Activated CD8-positive, alpha-beta memory T cell treated with anti-CD3 and anti-CD28 coated beads for 1 hour (primary cell): Measurements from ENCODE around the gene PIP4P1.
"Not testable (repeated sequence)": the region's sequence is repeated elsewhere in the genome, so short reads cannot be mapped to it uniquely, and the experiment has no call there.

Source experiments
- DNase-seq, 2 donors: peaks; one replicate each; pipeline ENCODE4 v3.0.0-alpha.2; 2020; ENCODE audit warnings: low read depth in 1 of 2; ENCODE audit errors: extremely low read depth in 1 of 2

The PIP4P1 gene

GRCh38 chr14:20477211-20477876 lies 16.1 kb upstream of the PIP4P1 start:
- no peak for DNase-seq

DNA sequence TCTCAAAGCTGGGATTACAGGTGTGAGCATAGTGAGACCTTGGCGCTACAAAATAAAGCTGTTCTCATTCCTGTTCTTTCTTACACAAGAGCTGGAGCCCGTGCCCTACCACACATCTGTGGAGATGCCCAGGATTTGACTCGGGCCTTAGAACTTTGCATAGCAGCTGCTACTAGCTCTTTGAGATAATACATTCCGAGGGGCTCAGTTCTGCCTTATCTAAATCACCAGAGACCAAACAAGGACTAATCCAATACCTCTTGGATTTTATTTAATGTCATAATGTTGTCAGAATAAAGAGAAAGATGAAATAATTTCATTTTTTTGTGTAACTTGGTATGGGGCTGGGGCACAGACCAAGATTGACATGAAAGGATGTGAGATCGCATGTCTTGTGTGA lies 15.5 kb upstream of the PIP4P1 start:
- DNase-seq = no peak

DNA sequence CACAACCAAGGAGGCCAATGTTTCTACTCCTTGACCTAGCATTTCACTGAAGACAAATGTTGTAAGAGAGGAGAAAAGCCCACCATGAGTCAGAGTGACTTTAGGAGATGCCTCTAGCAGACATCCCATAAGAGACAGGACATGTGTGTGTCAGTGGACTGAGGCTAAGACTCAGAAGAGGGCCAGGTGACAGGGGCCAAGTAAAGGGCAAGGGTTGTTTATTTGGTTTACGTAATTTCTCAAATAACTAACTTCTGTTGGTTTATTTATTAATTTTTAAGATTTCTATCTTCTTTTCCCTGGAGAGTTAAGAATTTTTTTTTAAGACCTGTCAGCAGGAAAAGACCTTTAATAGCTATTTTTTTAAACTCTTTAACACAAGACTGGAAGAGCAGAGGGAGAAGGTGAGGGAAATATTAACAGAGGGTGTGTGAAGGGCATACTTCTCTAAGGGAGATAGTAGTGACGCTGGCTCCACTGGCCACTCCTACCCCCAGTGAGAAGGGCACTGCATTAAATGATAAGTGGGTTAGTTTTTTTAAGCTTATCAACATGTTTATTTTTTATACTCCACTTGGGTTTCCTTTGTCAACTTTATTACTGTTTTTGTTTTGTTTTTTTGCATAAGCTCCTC lies 11.4 kb upstream of the PIP4P1 start:
- DNase-seq = no peak

GRCh38 chr14:20470603-20470901 lies 9.3 kb upstream of the PIP4P1 start:
- no peak for DNase-seq

GRCh38 chr14:20469890-20470602 lies 8.8 kb upstream of the PIP4P1 start:
- no peak for DNase-seq

GRCh38 chr14:20469242-20469889 lies 8.1 kb upstream of the PIP4P1 start, which contains the start of gene PNP:
Gene PNP, plus strand, starts transcription at chr14:20469406. Its CDS starts 119 bp downstream, at chr14:20469525.
- DNase-seq = peak; percentile 69 to 70

DNA sequence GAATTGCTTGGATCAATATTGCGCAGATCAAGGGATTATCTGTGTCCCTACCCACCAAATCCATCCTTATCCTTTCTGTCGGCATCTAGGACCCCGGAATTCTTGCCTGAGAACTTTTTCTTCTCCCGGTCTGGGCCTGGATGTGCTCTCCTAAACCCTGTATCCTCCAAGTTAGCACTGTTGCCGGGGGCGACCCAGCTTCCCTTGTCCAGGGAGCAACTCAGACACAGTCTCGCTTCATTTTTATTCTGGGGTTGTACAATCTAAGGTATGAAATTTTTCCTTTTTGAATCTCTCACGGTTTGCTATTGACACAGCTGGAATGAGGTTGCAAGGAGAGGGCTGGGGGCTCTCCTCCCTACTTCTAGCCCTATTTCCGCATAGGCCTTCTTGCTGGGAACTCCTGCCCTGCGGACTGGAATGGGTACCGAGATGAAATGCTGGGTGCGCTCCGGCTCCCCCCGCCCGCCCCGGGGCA lies 7.6 kb upstream of the PIP4P1 start:
- DNase-seq = no peak

GRCh38 chr14:20460458-20461224 lies 593 bp downstream of the PIP4P1 start:
- DNase-seq = no peak

GRCh38 chr14:20458031-20458789 lies 3.0 kb downstream of the PIP4P1 start:
- DNase-seq = no peak

DNA sequence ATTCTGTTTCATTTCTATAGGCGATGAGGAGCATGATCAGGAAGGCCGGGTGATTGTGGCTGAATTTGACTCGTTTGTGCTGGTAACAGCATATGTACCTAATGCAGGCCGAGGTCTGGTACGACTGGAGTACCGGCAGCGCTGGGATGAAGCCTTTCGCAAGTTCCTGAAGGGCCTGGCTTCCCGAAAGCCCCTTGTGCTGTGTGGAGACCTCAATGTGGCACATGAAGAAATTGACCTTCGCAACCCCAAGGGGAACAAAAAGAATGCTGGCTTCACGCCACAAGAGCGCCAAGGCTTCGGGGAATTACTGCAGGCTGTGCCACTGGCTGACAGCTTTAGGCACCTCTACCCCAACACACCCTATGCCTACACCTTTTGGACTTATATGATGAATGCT lies 4.3 kb downstream of the PIP4P1 start:
- no peak for DNase-seq

DNA sequence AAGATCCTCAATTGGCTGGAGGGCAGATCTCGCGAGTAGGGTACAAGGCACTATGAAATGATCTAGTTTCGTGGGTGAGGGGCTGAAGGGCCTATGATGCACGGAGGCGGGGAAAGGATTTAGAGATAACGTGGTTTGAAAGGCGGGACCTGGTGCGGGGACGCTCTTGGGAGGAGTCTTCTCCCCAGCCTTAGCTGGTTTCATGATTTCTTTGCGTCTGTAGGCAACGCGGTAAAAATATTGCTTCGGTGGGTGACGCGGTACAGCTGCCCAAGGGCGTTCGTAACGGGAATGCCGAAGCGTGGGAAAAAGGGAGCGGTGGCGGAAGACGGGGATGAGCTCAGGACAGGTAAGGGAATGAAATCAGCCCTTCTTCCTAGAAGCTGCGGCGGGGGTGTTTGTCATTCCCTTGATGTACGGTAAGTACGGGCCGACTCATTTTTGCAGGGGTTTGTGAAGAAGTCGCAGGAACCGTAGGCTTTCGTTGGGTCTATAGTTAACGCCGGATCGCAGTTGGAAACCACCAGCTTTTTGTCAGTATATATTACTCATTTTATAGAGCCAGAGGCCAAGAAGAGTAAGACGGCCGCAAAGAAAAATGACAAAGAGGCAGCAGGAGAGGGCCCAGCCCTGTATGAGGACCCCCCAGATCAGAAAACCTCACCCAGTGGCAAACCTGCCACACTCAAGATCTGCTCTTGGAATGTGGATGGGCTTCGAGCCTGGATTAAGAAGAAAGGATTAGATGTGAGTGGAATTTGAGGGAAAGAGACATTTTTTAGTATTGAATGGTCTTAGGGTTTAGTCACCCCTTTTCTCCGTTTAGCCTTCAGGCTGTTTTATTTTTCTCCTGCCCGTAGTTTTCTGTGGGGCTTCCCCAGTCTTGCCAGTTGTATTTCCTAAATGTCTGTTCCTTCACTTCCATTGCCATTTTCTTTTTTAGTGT lies 5.6 kb downstream of the PIP4P1 start:
- DNase-seq = peak; percentile 33 to 37

DNA sequence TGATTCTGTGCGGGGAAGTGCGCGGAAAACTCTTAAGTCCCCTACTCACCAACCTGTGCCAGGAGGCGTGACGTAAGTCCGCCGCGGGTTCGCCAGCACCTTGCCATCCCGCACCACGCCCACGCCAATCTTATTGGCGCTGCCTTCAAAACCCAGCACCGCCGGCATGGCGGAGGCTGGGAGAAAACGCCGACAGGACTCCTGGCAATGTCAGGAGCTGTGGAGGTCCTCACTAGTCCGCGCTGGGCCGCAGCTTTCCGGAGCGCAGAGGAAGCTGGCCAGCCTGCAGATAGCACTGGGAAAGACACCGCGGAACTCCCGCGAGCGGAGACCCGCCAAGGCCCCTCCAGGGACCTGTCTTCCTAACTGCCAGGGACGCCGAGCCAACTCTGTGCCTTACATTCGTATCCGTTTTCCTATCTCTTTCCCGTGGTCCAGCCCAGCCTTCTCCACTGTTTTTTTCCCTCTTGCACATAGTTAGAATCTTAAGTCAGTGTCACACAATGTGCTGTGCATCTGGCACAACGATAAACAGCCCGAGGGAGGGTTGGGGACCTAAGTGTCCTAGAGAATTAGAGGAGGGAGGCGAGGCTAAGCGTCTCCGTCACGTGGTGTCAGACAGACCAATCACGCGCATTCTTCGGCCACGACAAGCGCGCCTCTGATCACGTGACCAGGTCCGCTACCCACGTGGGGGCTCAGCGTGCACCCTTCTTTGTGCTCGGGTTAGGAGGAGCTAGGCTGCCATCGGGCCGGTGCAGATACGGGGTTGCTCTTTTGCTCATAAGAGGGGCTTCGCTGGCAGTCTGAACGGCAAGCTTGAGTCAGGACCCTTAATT lies 6.5 kb downstream of the PIP4P1 start, which contains the start of the genes APEX1 and OSGEP:
TSS of gene APEX1 (plus strand) at position 711 of the 839 bp plus-strand sequence. CDS start 420 bp downstream, outside the sequence.
TSS of gene OSGEP (minus strand) at position 297 of the 839 bp plus-strand sequence. CDS start at position 168, 129 bp downstream.
- peak; percentile 93 to 97 for DNase-seq

GRCh38 chr14:20452831-20453230 lies 8.4 kb downstream of the PIP4P1 start:
- not testable (repeated sequence) for DNase-seq

DNA sequence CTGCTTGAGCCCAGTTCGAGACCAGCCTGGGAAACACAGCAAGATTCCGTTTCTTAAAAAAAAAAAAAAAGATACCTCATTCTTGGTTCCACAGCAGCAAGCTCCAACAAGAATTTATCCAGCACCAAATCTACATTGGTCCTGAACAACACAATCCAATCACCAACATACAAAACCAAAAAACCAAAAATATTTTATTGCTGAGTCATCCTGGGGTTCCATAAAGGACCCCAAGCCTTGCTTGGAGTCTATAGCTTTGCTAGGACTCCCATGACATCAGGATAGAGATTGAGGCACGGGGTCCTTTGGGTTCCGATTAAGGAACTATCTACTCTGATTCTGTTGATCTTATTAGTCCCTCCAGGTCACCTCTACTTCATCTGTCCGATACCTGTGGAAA lies 14.3 kb downstream of the PIP4P1 start:
- no peak for DNase-seq

- not testable (repeated sequence) for DNase-seq
Measured at GRCh38 chr14:20443650-20444049, 17.6 kb downstream of the PIP4P1 start.

- no peak for DNase-seq
Measured at GRCh38 chr14:20441461-20441860, 19.8 kb downstream of the PIP4P1 start.

- no peak for DNase-seq
Measured at GRCh38 chr14:20440882-20441281, 20.4 kb downstream of the PIP4P1 start.

DNA sequence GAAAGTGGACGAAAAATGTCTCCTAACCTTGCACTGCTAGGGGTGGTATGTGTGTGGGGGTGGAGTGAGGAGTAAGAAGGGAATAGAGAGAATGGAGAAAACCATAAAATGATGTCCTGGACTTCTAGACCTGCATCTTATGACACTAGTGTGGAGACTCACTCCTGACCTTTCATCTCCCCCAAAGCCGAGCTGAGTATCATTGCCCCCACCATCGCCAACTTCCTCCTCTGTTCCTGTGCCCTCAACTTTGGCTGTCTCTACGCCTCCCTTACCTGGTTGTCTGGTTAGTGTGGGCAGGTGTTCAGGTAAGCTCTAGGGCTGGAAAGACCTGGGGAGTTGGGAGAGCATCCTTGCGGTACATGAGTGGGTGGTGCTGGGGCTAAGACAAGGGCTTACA lies 20.8 kb downstream of the PIP4P1 start:
- DNase-seq = no peak
